Spleen (tissue), 11 donors: Measurements from ENCODE around the gene RORC. TPM values are rescaled to one million over a fixed set of nuclear protein-coding genes. Genes with fewer than 3 reads are reported as not detected.

Source experiments
- DNase-seq: peaks from one replicate; pipeline ENCODE4 v3.0.0-alpha.2; 2020
- H3K27ac ChIP-seq, 8 donors: fragments of 200-600 bp; sonication (generic) in 7 of 8; 1 replicate in 4 of 8; 2 replicates in 4 of 8; pipeline versions ENCODE4 v1.5.0 to v1.8.0; 2016 to 2021; ENCODE audit warnings: inconsistent platforms in 4 of 8, mild to moderate bottlenecking in 4 of 8, moderate library complexity in 1 of 8
- H3K27me3 ChIP-seq, 7 donors: fragments of 200-600 bp; sonication (generic) in 6 of 7; replicated peaks in 1 of 7; 1 replicate in 4 of 7; 2 replicates in 3 of 7; pipeline versions ENCODE4 v1.5.0 to v1.8.0; 2016 to 2021; ENCODE audit warnings: inconsistent platforms in 3 of 7, mild to moderate bottlenecking in 1 of 7
- H3K36me3 ChIP-seq, 6 donors: fragments of 200-600 bp; sonication (generic) in 5 of 6; 1 replicate in 4 of 6; 2 replicates in 2 of 6; pipeline versions ENCODE4 v1.5.0 to v1.8.0; 2016 to 2021; ENCODE audit warnings: inconsistent platforms in 2 of 6
- H3K4me1 ChIP-seq, 6 donors: fragments of 200-600 bp; sonication (generic) in 5 of 6; 1 replicate in 3 of 6; 2 replicates in 3 of 6; pipeline versions ENCODE4 v1.5.0 to v1.8.0; 2016 to 2021; ENCODE audit warnings: inconsistent platforms in 3 of 6
- H3K4me3 ChIP-seq, 8 donors: fragments of 200-600 bp; sonication (generic) in 7 of 8; 1 replicate in 4 of 8; 2 replicates in 4 of 8; pipeline versions ENCODE4 v1.5.0 to v1.8.0; 2016 to 2021; ENCODE audit warnings: inconsistent platforms in 4 of 8, mild to moderate bottlenecking in 4 of 8, moderate library complexity in 2 of 8
- H3K9me3 ChIP-seq, 8 donors: fragments of 200-600 bp; sonication (generic) in 7 of 8; 1 replicate in 4 of 8; 2 replicates in 4 of 8; pipeline versions ENCODE4 v1.5.0 to v1.8.0; 2016 to 2021; ENCODE audit warnings: inconsistent platforms in 4 of 8
- POLR2A ChIP-seq, 3 donors: fragments of 450-650 bp; IDR thresholded peaks; one replicate each; pipeline ENCODE4 v1.5.1; 2017; ENCODE audit warnings: antibody characterized with exemption in 3 of 3, mild to moderate bottlenecking in 1 of 3
- POLR2AphosphoS5 ChIP-seq, 3 donors: sonication (generic); formaldehyde crosslinking; IDR thresholded peaks; one replicate each; pipeline ENCODE4 v1.5.1; 2017; ENCODE audit warnings: antibody characterized with exemption in 3 of 3
- WGBS, 5 donors: extraction: QIAGEN DNeasy Blood & Tissue Kit in 3 of 5; methylation state at CpG; one replicate each; pipeline versions ENCODE4 v1.1.5 to v1.1.7; 2013 to 2018; 5-methylcytosine and 5-hydroxymethylcytosine counted together
- intact Hi-C: fragments of 100-400 bp; cut with DNase I; formaldehyde crosslinking; loops from one replicate; pipeline ENCODE4 v1.15.0; 2023; ENCODE audit warnings: low total_unique reads
- polyA plus RNA-seq, 3 donors: library from polyadenylated mRNA; stranded (reverse); fragments of 200-250 nt; gene quantifications; one replicate each; pipeline ENCODE4 v1.2.1, GENCODE V29; 2013
- total RNA-seq, 7 donors: library from RNA; depleted of rRNA in 3 of 7; stranded (reverse); fragments of >200 nt in 3 of 7; fragmentation: NEBNext Ultra II Directional in 4 of 7; extraction: Animal tissue kit (Norgen Biotek cat#: 25700) in 4 of 7; gene quantifications; one replicate each; pipeline versions ENCODE4 v1.1.0 to v1.2.1, GENCODE V29; 2016 to 2021
- TF ChIP-seq, protein P1 (sequence below), 11 experiments: fragments of 200-600 bp in 7 of 11; fragments of 450-650 bp in 4 of 11; sonication (generic) in 4 of 11; IDR thresholded peaks in 8 of 11; conservative IDR thresholded peaks in 3 of 11; 1 replicate in 7 of 11; 2 replicates in 4 of 11; pipeline versions ENCODE4 v1.4.0 to v1.8.0; 2016 to 2021; ENCODE audit warnings: antibody characterized with exemption in 11 of 11, inconsistent platforms in 4 of 11, mild to moderate bottlenecking in 1 of 11
- donor health status: healthy with polysubstance abuse.
- donor health status: DM: no; HTN: no; CAD: no; lungs with moderate emphysema.
- donor health status: DM: no; HTN: no; CAD: no.
- donor health status: Bipolar disorder and iron deficiency.
- donor health status: healthy.
- donor health status: DM: no; HTN: no; CAD: no.
- donor health status: DM: yes; HTN: yes; CAD: no.

RORC gene
- total and polyA plus RNA-seq, 10 donors = 0.14 to 4.1 (median 1.6) TPM

DNA sequence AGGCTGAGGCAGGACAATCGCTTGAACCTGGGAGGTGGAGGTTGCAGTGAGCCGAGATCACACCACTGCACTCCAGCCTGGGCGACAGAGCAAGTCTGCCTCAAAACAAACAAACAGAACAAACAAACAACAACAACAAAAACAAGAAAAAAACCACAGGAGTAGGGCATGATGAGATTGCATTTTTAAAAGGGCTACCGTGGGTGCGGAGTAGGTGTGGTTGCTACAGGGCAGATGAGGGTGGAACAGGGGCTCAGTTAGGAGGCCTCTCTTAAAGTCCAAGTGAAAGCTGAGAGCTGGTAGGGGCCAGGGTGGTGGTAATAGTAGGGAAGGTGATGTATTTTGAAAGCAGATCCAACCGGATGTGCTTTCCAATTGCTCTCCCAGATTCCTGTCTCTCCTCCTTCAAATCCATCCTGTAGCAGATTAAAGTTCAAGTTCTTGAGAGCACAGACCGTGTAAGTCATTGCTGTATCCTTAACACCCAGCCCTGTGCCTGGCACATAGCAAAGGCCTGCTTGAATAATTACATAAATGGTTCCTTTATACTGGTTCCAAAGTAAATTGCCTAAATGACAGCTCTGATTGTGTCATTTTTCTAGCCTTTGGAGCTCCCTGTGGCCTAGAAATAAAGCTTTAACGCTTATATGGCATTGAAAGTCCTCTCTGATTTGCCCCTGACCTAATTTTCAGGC lies 22.2 kb downstream of the RORC start:
- 68 to 80% (median 75%) methylated on average over 8 of the region's 8 CpGs for WGBS, 5 donors
- Histone ChIP-seq H3K27me3 (no peaks in the 10 kb centered on the region), H3K4me3 (no peak overlapping the region), H3K27ac (no peak overlapping the region), H3K36me3 (no peaks in the 10 kb centered on the region), H3K4me1 (peaks cover 0 to 1% (median 0%) of the 10 kb centered on the region in 6 donors), H3K9me3 (no peaks in the 10 kb centered on the region)
- intact Hi-C loops = no loop called here
- no peak for DNase-seq
- TF ChIP-seq POLR2AphosphoS5 (IDR thresholded peaks at IDR 0.05) (no peak), POLR2A (IDR thresholded peaks at IDR 0.05) (no peak)
- TF ChIP-seq, protein P1, sequence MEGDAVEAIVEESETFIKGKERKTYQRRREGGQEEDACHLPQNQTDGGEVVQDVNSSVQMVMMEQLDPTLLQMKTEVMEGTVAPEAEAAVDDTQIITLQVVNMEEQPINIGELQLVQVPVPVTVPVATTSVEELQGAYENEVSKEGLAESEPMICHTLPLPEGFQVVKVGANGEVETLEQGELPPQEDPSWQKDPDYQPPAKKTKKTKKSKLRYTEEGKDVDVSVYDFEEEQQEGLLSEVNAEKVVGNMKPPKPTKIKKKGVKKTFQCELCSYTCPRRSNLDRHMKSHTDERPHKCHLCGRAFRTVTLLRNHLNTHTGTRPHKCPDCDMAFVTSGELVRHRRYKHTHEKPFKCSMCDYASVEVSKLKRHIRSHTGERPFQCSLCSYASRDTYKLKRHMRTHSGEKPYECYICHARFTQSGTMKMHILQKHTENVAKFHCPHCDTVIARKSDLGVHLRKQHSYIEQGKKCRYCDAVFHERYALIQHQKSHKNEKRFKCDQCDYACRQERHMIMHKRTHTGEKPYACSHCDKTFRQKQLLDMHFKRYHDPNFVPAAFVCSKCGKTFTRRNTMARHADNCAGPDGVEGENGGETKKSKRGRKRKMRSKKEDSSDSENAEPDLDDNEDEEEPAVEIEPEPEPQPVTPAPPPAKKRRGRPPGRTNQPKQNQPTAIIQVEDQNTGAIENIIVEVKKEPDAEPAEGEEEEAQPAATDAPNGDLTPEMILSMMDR (IDR thresholded peaks at IDR 0.05 in 8 of 11, conservative IDR thresholded peaks at IDR 0.05 in 3 of 11) = no peak

DNA sequence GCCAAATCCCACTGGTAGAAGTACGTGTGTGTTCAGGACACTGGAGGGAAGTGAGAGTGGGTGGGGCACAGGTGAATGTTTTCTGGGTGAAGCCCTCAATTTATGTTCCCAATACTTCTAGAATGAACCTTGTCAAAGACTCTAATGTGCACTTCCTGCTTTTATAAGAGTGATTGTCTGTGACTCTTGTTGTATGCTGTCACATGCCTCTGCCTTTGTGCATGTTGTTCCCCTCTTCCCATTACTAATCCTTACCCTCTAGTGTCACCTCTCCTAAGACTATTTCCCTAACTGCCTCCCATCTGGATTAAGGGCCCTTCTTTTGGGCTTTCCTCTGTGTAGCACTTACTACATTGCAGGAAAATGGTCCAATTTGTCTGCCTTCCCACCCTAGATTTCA lies 23.8 kb downstream of the RORC start:
- H3K4me3 ChIP-seq = no peak overlapping the region
- 32 to 67% (median 45%) methylated on average over 1 of the region's 1 CpG for WGBS, 5 donors
- TF ChIP-seq POLR2AphosphoS5 (IDR thresholded peaks at IDR 0.05) = no peak
- no peak overlapping the region for H3K27ac ChIP-seq
- H3K27me3 ChIP-seq = no peaks in the 10 kb centered on the region
- H3K9me3 ChIP-seq = no peaks in the 10 kb centered on the region
- intact Hi-C loops = no loop called here
- no peaks in the 10 kb centered on the region for H3K4me1 ChIP-seq
- no peaks in the 10 kb centered on the region for H3K36me3 ChIP-seq
- DNase-seq = no peak

DNA sequence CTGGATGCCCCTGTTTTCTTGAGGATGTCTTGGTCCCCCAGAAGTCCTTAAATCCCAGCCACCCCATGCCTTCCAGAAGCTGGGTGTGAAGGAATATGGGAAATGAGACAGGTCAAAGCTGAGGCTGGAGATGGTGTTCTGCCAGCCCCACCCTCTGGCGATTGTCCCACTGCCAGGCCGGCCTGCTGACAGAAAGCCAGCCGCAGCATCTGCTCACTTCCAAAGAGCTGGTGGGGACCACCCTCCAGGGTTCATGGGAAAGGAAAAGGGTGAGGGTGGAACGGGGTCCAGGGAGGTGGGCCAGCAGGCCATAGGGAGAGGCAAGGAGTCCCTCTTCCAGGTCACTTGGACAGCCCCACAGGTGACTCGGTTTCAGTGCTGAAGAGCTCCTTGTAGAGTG lies 24.5 kb downstream of the RORC start:
- Histone ChIP-seq H3K9me3 (no peaks in the 10 kb centered on the region), H3K27me3 (peaks cover 0 to 3% (median 0%) of the 10 kb centered on the region in 7 donors), H3K27ac (no peak overlapping the region), H3K4me1 (no peaks in the 10 kb centered on the region), H3K4me3 (no peak overlapping the region), H3K36me3 (no peaks in the 10 kb centered on the region)
- intact Hi-C loops = no loop called here
- TF ChIP-seq POLR2A (IDR thresholded peaks at IDR 0.05) (no peak), POLR2AphosphoS5 (IDR thresholded peaks at IDR 0.05) (no peak)
- TF ChIP-seq, protein P1 (IDR thresholded peaks at IDR 0.05 in 8 of 11, conservative IDR thresholded peaks at IDR 0.05 in 3 of 11) = no peak
- 79 to 90% (median 87%) methylated on average over 5 of the region's 5 CpGs for WGBS, 5 donors
- no peak for DNase-seq

DNA sequence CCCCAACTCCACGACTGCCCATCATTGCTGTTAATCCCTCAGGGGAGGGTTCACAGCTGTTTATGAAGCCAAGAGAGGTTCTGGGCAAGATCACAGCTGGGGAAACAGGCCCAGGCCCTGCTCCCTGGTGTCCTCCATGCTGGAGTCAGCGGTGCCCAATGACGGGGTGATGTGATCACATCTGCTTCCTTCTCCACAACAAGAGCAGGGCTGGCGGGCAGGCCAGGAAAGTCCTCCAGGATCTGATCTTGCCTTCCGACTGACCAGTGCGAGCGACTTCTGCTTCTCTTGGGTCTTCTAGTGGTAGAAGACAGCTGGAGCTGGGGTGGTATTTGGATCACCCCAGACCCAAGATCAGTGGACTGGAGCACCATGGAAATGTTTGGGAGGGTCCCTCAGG lies 25.4 kb downstream of the RORC start:
- Histone ChIP-seq H3K36me3 (no peaks in the 10 kb centered on the region), H3K9me3 (no peaks in the 10 kb centered on the region), H3K27ac (no peak overlapping the region), H3K4me3 (no peak overlapping the region), H3K27me3 (peaks cover 0 to 13% (median 0%) of the 10 kb centered on the region in 7 donors), H3K4me1 (no peaks in the 10 kb centered on the region)
- TF ChIP-seq POLR2A (IDR thresholded peaks at IDR 0.05) (no peak), POLR2AphosphoS5 (IDR thresholded peaks at IDR 0.05) (no peak)
- TF ChIP-seq, protein P1 (IDR thresholded peaks at IDR 0.05 in 8 of 11, conservative IDR thresholded peaks at IDR 0.05 in 3 of 11) = no peak
- DNase-seq = no peak
- WGBS, 5 donors = 67 to 93% (median 84%) methylated on average over 5 to 7 of the region's 7 CpGs
- intact Hi-C loops = no loop called here
